Retinal pigment epithelial cell (primary cell): ENCODE measurements around the gene DHX57.
"Not testable (repeated sequence)": the region's sequence is repeated elsewhere in the genome, so short reads cannot be mapped to it uniquely, and the experiment has no call there.

Source experiments
- DNase-seq: peaks from one replicate; pipeline ENCODE4 v3.0.0-alpha.2; 2010; ENCODE audit warnings: low read depth
- H3K4me3 ChIP-seq: 2 replicates; pipeline ENCODE4 v1.5.1; 2011; ENCODE audit warnings: mild to moderate bottlenecking, low read length, control low read depth, moderate library complexity
- TF ChIP-seq, protein P1 (sequence below): conservative IDR thresholded peaks from 2 replicates; pipeline ENCODE4 v1.5.1; 2011; ENCODE audit warnings: low read depth, low read length, control low read depth, inconsistent platforms

Gene DHX57

DNA sequence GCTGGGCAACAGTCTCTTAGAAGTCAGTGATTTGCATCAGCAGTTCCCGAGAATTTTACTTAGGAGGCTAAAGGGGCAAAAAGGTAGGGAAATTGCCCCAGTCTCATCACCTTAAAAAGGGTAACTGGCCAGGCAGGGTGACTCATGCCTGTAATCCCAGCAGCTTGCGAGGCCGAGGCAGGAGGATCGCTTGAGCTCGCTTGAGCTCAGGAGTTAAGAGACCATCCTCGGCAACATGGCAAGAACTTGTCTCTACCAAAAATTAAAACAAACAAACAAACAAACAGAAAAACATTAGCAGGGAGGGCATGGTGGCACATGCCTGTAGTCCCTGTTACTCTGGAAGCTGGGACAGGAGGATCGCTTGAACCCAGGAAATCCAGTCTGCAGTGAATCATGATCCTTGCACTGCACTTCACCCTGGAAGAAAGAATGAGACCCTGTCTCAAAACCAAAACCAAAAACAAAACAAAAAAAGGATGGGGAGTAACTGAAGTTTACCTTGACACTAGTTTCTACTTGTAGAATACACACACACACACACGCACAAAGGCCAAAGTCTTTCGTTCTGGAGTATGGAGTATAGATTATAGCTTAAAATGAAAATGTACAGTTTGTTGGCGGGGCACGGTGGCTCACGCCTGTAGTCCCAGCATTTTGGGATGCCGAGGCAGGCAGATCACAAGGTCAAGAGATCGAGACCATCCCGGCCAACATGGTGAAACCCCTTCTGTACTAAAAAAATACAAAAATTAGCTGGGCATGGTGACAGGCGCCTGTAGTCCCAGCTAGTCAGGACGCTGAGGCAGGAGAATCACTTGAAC lies 100.4 kb downstream of the DHX57 start:
- DNase-seq: no peak
- TF ChIP-seq, protein P1, sequence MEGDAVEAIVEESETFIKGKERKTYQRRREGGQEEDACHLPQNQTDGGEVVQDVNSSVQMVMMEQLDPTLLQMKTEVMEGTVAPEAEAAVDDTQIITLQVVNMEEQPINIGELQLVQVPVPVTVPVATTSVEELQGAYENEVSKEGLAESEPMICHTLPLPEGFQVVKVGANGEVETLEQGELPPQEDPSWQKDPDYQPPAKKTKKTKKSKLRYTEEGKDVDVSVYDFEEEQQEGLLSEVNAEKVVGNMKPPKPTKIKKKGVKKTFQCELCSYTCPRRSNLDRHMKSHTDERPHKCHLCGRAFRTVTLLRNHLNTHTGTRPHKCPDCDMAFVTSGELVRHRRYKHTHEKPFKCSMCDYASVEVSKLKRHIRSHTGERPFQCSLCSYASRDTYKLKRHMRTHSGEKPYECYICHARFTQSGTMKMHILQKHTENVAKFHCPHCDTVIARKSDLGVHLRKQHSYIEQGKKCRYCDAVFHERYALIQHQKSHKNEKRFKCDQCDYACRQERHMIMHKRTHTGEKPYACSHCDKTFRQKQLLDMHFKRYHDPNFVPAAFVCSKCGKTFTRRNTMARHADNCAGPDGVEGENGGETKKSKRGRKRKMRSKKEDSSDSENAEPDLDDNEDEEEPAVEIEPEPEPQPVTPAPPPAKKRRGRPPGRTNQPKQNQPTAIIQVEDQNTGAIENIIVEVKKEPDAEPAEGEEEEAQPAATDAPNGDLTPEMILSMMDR: no peak
- H3K4me3 ChIP-seq: no peak overlapping the region

DNA sequence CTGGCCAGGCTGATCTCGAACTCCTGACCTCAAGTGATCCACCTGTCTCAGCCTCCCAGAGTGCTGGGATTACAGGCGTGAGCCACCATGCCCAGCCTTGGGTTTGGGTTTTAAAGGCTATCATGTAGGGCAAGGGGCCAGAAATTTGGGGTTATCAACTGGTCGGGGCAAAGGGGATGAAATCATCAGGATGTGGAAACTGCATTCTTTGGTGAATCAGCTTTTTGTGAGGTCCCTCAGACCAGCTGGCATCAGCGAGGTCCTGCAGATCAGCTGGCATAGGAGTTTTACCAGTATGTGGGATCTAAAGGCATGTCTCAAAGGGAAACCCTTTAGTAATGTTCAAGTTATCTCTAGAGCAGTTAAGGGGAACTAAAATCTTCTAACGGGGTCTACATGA lies 104.1 kb downstream of the DHX57 start:
- TF ChIP-seq, protein P1: no peak
- no peak for DNase-seq

DNA sequence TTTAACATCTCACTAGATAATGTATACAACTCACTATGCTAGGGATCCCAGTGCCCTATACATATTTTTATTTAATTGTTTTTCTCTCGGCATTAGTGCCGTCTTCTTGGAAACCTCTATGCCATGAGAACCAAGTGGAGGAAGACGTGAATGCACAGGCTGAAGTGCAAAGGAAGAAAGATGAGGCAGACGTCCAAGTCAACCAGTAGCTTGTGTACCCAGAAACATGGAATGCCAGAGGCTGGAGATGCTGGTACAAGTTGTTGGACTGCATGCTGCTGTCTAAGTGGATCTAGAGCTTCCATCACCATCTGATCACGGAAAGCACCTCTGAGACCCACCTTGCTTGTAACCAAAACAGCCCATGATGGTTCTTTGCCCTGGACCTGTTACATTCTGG lies 110.2 kb downstream of the DHX57 start:
- TF ChIP-seq, protein P1: no peak
- no peak for DNase-seq

More for the DNA sequence above, 104.1 kb downstream of the DHX57 start:
- H3K4me3 ChIP-seq: no peak overlapping the region

DNA sequence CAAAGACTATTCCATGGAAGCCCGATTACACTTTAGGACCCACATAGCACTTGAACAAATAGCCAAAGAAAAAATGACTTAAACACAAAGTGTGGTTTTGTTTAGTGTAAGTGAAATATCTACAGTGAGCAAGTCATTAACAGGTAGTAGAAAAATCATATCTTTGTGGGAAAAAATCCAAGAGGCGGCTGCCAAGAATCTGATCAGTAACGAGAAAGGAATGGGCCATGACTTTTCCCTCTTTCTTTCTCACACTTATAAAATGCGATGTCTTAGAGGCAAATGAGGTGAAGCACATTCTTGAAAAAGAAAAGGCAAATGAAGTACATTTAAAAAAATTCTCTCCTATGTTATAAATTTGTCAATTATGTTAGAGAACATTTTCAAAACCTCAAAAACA lies 110.6 kb downstream of the DHX57 start:
- H3K4me3 ChIP-seq: no peak overlapping the region
- peak; percentile 34 for DNase-seq
- TF ChIP-seq, protein P1: no peak

More for the DNA sequence above, 110.2 kb downstream of the DHX57 start:
- H3K4me3 ChIP-seq: no peak overlapping the region

DNA sequence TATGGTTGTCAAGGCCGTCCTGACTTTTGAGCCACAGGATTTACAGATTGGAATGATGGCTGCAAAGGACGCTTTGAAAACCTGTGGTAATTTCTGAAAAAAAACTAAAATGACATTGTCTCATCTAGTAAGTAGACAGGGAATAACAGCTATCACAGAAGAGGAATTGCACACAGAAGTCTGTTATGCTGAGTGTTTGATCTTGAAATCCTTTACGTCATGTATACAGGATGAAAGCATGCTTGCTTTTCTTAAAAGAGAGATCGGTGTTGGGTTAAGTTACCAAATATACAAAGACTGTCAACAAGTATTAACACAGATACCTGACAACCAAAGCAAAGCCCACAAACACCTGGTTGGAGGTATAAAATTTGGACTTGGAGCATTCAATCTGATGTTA lies 112.0 kb downstream of the DHX57 start:
- no peak for DNase-seq
- TF ChIP-seq, protein P1: no peak
- H3K4me3 ChIP-seq: no peak overlapping the region

DNA sequence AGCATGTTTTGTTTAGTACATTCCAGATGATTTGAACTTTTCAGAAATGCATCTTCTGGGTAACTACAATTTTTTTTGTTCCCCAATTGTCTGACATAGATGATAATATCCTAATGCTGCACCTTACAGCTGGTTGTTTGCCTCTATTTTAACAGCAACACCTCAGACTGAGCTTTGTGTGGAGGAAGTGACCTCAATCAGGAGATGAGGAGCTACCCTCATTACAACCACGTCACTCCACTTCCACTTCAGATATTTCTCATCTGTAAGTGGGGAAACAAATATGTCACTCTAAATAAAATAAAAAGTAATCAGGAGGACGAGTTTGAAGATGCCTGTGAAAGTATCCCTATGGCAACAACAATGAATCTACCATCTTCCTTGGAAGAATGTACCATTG lies 112.5 kb downstream of the DHX57 start:
- no peak overlapping the region for H3K4me3 ChIP-seq
- no peak for DNase-seq
- TF ChIP-seq, protein P1: no peak

DNA sequence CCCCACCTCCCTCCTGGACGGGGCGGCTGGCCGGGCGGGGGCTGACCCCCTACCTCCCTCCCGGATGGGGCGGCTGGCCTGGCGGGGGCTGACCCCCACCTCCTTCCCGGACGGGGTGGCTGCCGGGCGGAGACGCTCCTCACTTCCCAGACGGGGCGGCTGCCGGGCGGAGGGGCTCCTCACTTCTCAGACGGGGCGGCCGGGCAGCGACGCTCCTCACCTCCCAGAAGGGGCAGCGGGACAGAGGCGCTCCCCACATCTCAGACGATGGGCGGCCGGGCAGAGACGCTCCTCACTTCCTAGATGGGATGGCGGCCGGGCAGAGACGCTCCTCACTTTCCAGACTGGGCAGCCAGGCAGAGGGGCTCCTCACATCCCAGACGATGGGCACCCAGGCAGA lies 119.8 kb downstream of the DHX57 start:
- not testable (repeated sequence) for DNase-seq, H3K4me3 ChIP-seq
